Measurements from ENCODE around the gene ARMH4.
"Not testable (repeated sequence)": the region's sequence is repeated elsewhere in the genome, so short reads cannot be mapped to it uniquely, and the experiment has no call there.

Gene ARMH4

GRCh38 chr14:58129208-58129607, 22.8 kb downstream of the ARMH4 start:
- H3K27ac ChIP-seq: no peak overlapping the region
- TF ChIP-seq CTCF (conservative IDR thresholded peaks at IDR 0.05): 0 out of 2 replicates have a peak, but pooled peaks have one; percentile 19

GRCh38 chr14:58128416-58128815, 23.6 kb downstream of the ARMH4 start:
- no peak overlapping the region for H3K27ac ChIP-seq
- TF ChIP-seq CTCF (conservative IDR thresholded peaks at IDR 0.05): no peak

- H3K27ac ChIP-seq: not testable (repeated sequence)
Measured at GRCh38 chr14:58122546-58122945, 29.5 kb downstream of the ARMH4 start.

- no peak for TF ChIP-seq CTCF (conservative IDR thresholded peaks at IDR 0.05)
Measured at GRCh38 chr14:58121530-58122186, 30.4 kb downstream of the ARMH4 start.

GRCh38 chr14:58119381-58119780, 32.6 kb downstream of the ARMH4 start:
- TF ChIP-seq CTCF (conservative IDR thresholded peaks at IDR 0.05): no peak
- H3K27ac ChIP-seq: no peak overlapping the region

More at GRCh38 chr14:58121530-58122186, 30.4 kb downstream of the ARMH4 start:
- no peak overlapping the region for H3K27ac ChIP-seq

GRCh38 chr14:58118097-58118815, 33.8 kb downstream of the ARMH4 start:
- H3K27ac ChIP-seq: no peak overlapping the region
- TF ChIP-seq CTCF (conservative IDR thresholded peaks at IDR 0.05): no peak

GRCh38 chr14:58109744-58110143, 42.3 kb downstream of the ARMH4 start:
- no peak for TF ChIP-seq CTCF (conservative IDR thresholded peaks at IDR 0.05)

GRCh38 chr14:58108717-58109116, 43.3 kb downstream of the ARMH4 start:
- no peak overlapping the region for H3K27ac ChIP-seq
- no peak for TF ChIP-seq CTCF (conservative IDR thresholded peaks at IDR 0.05)

More at GRCh38 chr14:58109744-58110143, 42.3 kb downstream of the ARMH4 start:
- H3K27ac ChIP-seq: no peak overlapping the region

Measured in VCaP (cell line).